WTC11 (cell line): ENCODE data around the gene SH3PXD2A.

ENCODE experiments used
- AFF4 ChIP-seq: sonication (generic); formaldehyde crosslinking; IDR thresholded peaks from 2 replicates; pipeline ENCODE4 v1.8.1; 2023; ENCODE audit warnings: mild to moderate bottlenecking, missing genetic modification reagents, borderline replicate concordance
- ATF3 ChIP-seq: sonication (generic); formaldehyde crosslinking; conservative IDR thresholded peaks from 2 replicates; pipeline ENCODE4 v1.8.1; 2022; ENCODE audit warnings: mild to moderate bottlenecking, missing genetic modification reagents
- CREM ChIP-seq: sonication (generic); formaldehyde crosslinking; IDR thresholded peaks from 2 replicates; pipeline ENCODE4 v1.8.1; 2022; ENCODE audit warnings: mild to moderate bottlenecking, missing genetic modification reagents, moderate library complexity
- CTCF ChIP-seq: fragments of 200-600 bp; IDR thresholded peaks from 2 replicates; pipeline ENCODE4 v1.8.0; 2022; ENCODE audit warnings: antibody characterized with exemption
- E2F1 ChIP-seq: sonication (generic); formaldehyde crosslinking; IDR thresholded peaks from 2 replicates; pipeline ENCODE4 v1.8.0; 2022; ENCODE audit warnings: mild to moderate bottlenecking, missing genetic modification reagents
- E2F4 ChIP-seq: sonication (generic); formaldehyde crosslinking; IDR thresholded peaks from 2 replicates; pipeline ENCODE4 v1.8.1; 2022; ENCODE audit warnings: low read depth, mild to moderate bottlenecking, moderate library complexity, missing genetic modification reagents, borderline replicate concordance
- ELF4 ChIP-seq: sonication (generic); formaldehyde crosslinking; IDR thresholded peaks from 2 replicates; pipeline ENCODE4 v1.8.1; 2022; ENCODE audit warnings: low read depth, mild to moderate bottlenecking, moderate library complexity, missing genetic modification reagents
- JUN ChIP-seq: sonication (generic); formaldehyde crosslinking; IDR thresholded peaks from 2 replicates; pipeline ENCODE4 v1.8.0; 2023; ENCODE audit warnings: mild to moderate bottlenecking, missing genetic modification reagents
- NFE2L1 ChIP-seq: sonication (generic); formaldehyde crosslinking; IDR thresholded peaks from 2 replicates; pipeline ENCODE4 v1.8.1; 2023; ENCODE audit warnings: missing genetic modification reagents
- PREB ChIP-seq: sonication (generic); formaldehyde crosslinking; IDR thresholded peaks from 2 replicates; pipeline ENCODE4 v1.8.1; 2022; ENCODE audit warnings: mild to moderate bottlenecking, missing genetic modification reagents, moderate library complexity, borderline replicate concordance
- SP1 ChIP-seq: sonication (generic); formaldehyde crosslinking; conservative IDR thresholded peaks from 2 replicates; pipeline ENCODE4 v1.8.1; 2022; ENCODE audit warnings: missing genetic modification reagents
- TP53 ChIP-seq: sonication (generic); formaldehyde crosslinking; IDR thresholded peaks from 2 replicates; pipeline ENCODE4 v1.8.1; 2023; ENCODE audit warnings: mild to moderate bottlenecking, missing genetic modification reagents

- TF ChIP-seq CTCF (no peak), AFF4 (CRISPR knock-in tag) (no peak), ATF3 (no peak), CREM (no peak), PREB (CRISPR knock-in tag) (no peak), SP1 (no peak), E2F1 (CRISPR knock-in tag) (no peak), NFE2L1 (no peak), ELF4 (CRISPR knock-in tag) (no peak), TP53 (no peak), JUN (no peak), E2F4 (CRISPR knock-in tag) (no peak)
Observed at GRCh38 chr10:103703941-103704919, 151.1 kb downstream of the SH3PXD2A start.
